ENCODE measurements around the gene PTPRN2.
"Not testable (repeated sequence)": the region's sequence is repeated elsewhere in the genome, so short reads cannot be mapped to it uniquely, and the experiment has no call there.

Gene PTPRN2

GRCh38 chr7:158358926-158359645, 228.5 kb downstream of the PTPRN2 start:
- DNase-seq: no peak

GRCh38 chr7:158357898-158358821, 229.5 kb downstream of the PTPRN2 start:
- DNase-seq: no peak

GRCh38 chr7:158357106-158357897, 230.3 kb downstream of the PTPRN2 start:
- no peak for DNase-seq

GRCh38 chr7:158356454-158356853, 231.2 kb downstream of the PTPRN2 start:
- DNase-seq: no peak

- no peak for DNase-seq
These were observed 232.1 kb downstream of the PTPRN2 start for GRCh38 chr7:158355456-158356065.

- DNase-seq: no peak
These were observed 232.8 kb downstream of the PTPRN2 start for GRCh38 chr7:158354861-158355260.

- DNase-seq: peak; percentile 43
These were observed 233.7 kb downstream of the PTPRN2 start for GRCh38 chr7:158353606-158354570.

- DNase-seq: not testable (repeated sequence)
These were observed 235.5 kb downstream of the PTPRN2 start for GRCh38 chr7:158351899-158352729.

- no peak for DNase-seq
These were observed 236.1 kb downstream of the PTPRN2 start for GRCh38 chr7:158351481-158351880.

GRCh38 chr7:158351051-158351450, 236.6 kb downstream of the PTPRN2 start:
- no peak for DNase-seq

- no peak for DNase-seq
These were observed 237.3 kb downstream of the PTPRN2 start for GRCh38 chr7:158350166-158350900.

GRCh38 chr7:158348446-158348845, 239.2 kb downstream of the PTPRN2 start:
- DNase-seq: no peak

- not testable (repeated sequence) for DNase-seq
These were observed 239.6 kb downstream of the PTPRN2 start for GRCh38 chr7:158348039-158348438.

GRCh38 chr7:158345731-158346130, 241.9 kb downstream of the PTPRN2 start:
- no peak for DNase-seq

- DNase-seq: no peak
These were observed 242.8 kb downstream of the PTPRN2 start for GRCh38 chr7:158344706-158345300.

GRCh38 chr7:158343936-158344455, 243.6 kb downstream of the PTPRN2 start:
- DNase-seq: no peak

- DNase-seq: no peak
These were observed 244.1 kb downstream of the PTPRN2 start for GRCh38 chr7:158343526-158343925.

GRCh38 chr7:158341097-158341496, 246.5 kb downstream of the PTPRN2 start:
- DNase-seq: not testable (repeated sequence)

- not testable (repeated sequence) for DNase-seq
These were observed 250.7 kb downstream of the PTPRN2 start for GRCh38 chr7:158336952-158337351.

Data from activated CD4-positive, alpha-beta T cell treated with anti-CD3 and anti-CD28 coated beads, Interleukin-2, Interleukin-6, amounts not matched to agents 100 ng/mL and 50 ng/mL, durations not matched to agents 16 hours and 8 hours (primary cell).